Hepatocyte (in vitro differentiated cells): ENCODE results near the gene MORN3.

Experiments
- EZH2 ChIP-seq: fragments of 200-600 bp; sonication (generic); IDR thresholded peaks from 2 replicates; pipeline ENCODE4 v1.6.1; 2016; ENCODE audit warnings: antibody characterized with exemption, mild to moderate bottlenecking, borderline replicate concordance
- EZH2phosphoT487 ChIP-seq: fragments of 200-600 bp; sonication (generic); IDR thresholded peaks from one replicate; pipeline ENCODE4 v1.6.1; 2018; ENCODE audit warnings: antibody characterized with exemption, mild to moderate bottlenecking, low read depth, moderate library complexity; ENCODE audit not compliant: unreplicated experiment, severe bottlenecking
- TF ChIP-seq, protein P1 (sequence below): fragments of 200-600 bp; sonication (generic); IDR thresholded peaks from 2 replicates; pipeline ENCODE4 v1.5.1; 2016; ENCODE audit warnings: antibody characterized with exemption, mild to moderate bottlenecking; ENCODE audit not compliant: poor library complexity

DNA sequence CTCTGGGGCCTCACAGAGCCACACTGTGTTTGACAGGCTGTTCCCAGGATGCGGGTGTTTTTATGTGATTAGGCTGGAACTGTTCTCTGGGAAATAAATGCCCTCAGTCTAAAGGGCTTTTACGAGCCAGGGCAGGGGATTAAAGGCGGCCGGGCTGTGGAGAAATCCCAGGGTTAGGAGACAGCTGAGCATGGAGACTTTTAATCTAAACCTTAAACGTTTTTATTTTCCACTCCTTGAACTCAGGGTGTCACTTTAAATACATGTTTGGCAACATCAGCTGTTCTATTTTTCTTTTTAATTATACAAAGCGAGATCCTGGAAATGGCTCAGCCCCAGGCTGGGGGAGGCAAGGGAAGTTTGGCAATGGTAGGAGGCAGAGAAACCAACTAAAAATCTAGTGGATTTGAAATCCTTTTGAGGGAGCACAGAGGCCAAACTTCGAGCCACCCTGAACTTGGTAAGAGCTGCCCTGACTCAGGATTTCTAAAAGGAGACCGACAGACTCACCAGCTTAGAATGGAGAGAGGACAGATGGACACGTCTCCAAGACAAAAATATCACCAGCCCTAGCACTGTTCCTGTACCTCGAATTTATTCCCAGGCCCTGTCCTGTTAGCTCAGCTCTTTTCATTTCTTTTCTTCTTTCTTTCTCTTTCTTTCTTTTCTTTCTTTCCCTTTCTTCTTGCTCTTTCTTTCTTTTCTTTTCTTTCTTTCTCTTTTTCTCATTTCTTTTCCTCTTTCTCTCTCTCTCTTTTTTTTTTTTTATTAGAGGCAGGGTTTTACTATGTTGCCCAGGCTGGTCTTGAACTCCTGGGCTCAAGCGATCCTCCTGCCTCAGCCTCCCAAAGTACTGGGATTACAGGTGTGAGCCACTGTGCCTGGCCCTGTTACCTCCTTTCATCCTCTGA, 59.0 kb downstream of the MORN3 start:
- TF ChIP-seq, protein P1, sequence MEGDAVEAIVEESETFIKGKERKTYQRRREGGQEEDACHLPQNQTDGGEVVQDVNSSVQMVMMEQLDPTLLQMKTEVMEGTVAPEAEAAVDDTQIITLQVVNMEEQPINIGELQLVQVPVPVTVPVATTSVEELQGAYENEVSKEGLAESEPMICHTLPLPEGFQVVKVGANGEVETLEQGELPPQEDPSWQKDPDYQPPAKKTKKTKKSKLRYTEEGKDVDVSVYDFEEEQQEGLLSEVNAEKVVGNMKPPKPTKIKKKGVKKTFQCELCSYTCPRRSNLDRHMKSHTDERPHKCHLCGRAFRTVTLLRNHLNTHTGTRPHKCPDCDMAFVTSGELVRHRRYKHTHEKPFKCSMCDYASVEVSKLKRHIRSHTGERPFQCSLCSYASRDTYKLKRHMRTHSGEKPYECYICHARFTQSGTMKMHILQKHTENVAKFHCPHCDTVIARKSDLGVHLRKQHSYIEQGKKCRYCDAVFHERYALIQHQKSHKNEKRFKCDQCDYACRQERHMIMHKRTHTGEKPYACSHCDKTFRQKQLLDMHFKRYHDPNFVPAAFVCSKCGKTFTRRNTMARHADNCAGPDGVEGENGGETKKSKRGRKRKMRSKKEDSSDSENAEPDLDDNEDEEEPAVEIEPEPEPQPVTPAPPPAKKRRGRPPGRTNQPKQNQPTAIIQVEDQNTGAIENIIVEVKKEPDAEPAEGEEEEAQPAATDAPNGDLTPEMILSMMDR, result no peak
- no peak for TF ChIP-seq EZH2phosphoT487
- TF ChIP-seq EZH2, result no peak
